Measurements from ENCODE around the gene PUSL1. TPM values are rescaled to one million over a fixed set of nuclear protein-coding genes. Genes with fewer than 3 reads are reported as not detected.

PUSL1 gene
- total and polyA plus RNA-seq, 2 of the 13 experiments (the other 11 are each of a cell fraction or from before 2014, with no cell fraction given), result 8.3 to 22.2 TPM

GRCh38 chr1:1322418-1322817 lies 14.0 kb downstream of the PUSL1 start (continued):
- TF ChIP-seq ZC3H13 (CRISPR knock-in tag; IDR thresholded peaks at IDR 0.05) (no peak), REPIN1 (CRISPR knock-in tag; IDR thresholded peaks at IDR 0.05; ENCODE audit: borderline replicate concordance, low read depth) (no peak), IRF9 (CRISPR knock-in tag; IDR thresholded peaks at IDR 0.05; ENCODE audit: borderline replicate concordance) (no peak), MTA1 (CRISPR knock-in tag; IDR thresholded peaks at IDR 0.05; ENCODE audit: borderline replicate concordance) (no peak)

- Histone ChIP-seq H3K9ac (ENCODE audit: insufficient read depth, low read depth, low read length) (peak overlapping the region; percentile 54; the same call in 1 of the 2 replicates), H3K4me1 (ENCODE audit: insufficient read depth, low read length) (peaks cover 23% of the 10 kb centered on the region), H3K4me3 (replicated peaks in 1 of 3; ENCODE audit: insufficient read depth in 1 of 3, low read depth in 2 of 3, low read length in 3 of 3) (peak overlapping the region in 2 of 3 experiments; percentile 54 to 99; a peak in 4 of 6 replicates), H3K4me2 (ENCODE audit: low read depth, low read length) (peak overlapping the region; percentile 70), H4K20me1 (ENCODE audit: insufficient read depth, low read length) (peaks cover 10% of the 10 kb centered on the region; the same call in 1 of the 2 replicates), H3K27ac (ENCODE audit: extremely low read length, insufficient read depth, low read length) (no peak overlapping the region), H2AFZ (ENCODE audit: low read length) (no peak overlapping the region), H3K9me3 (ENCODE audit: low read length) (no peaks in the 10 kb centered on the region), H3K27me3 (ENCODE audit: control insufficient read depth in 1 of 2, insufficient read depth in 2 of 2, low read length in 2 of 2) (no peaks in the 10 kb centered on the region), H3K36me3 (replicated peaks in 1 of 2; ENCODE audit: control insufficient read depth in 1 of 2, insufficient read depth in 2 of 2, low read length in 2 of 2) (peaks cover 7 to 23% of the 10 kb centered on the region in 2 experiments; a peak in 4 of 5 replicates), H3K79me2 (ENCODE audit: insufficient read depth, low read length) (peaks cover 52% of the 10 kb centered on the region)
- ChIA-PET POLR2A (no interaction called here), CTCF (ENCODE audit: low intra/inter-chr PET ratio, low total read pairs) (no interaction called here)
- DNase-seq (ENCODE audit: low spot score) (no peak), FAIRE-seq (no peak), ATAC-seq (no peak)
- 71% methylated on average over 3 of the region's 10 CpGs for WGBS (ENCODE audit: low lambda C conversion rate)
- BruUV-seq (replicated peaks), result no TSS peak
- TF ChIP-seq ZBTB44 (CRISPR knock-in tag; IDR thresholded peaks at IDR 0.05), result no peak
- TF ChIP-seq AGO2 (optimal IDR thresholded peaks at IDR 0.05; ENCODE audit: low read depth, low read length), result peak; percentile 42
- no peak for TF ChIP-seq ZNF563 (CRISPR knock-in tag; IDR thresholded peaks at IDR 0.05)
- in situ Hi-C loops (cut with HindIII; ENCODE audit: extremely low pct_ligation_motif_present, low pct_unique_long_range_greater_than_20kb) (no loop called here), intact Hi-C loops (cut with micrococcal nuclease; ENCODE audit: unreplicated experiment) (no loop called here)
Observed at GRCh38 chr1:1322952-1323351, 14.6 kb downstream of the PUSL1 start.

Data from HepG2 (cell line).